KMS-11 (cell line): ENCODE measurements around the gene CCBE1.

ENCODE experiments used
- H2AFZ ChIP-seq: fragments of 200-600 bp; sonication (generic); 2 replicates; pipeline ENCODE4 v1.6.1; 2016; ENCODE audit warnings: antibody characterized with exemption, mixed run types, low read depth
- H3K27ac ChIP-seq: fragments of 200-600 bp; sonication (generic); 2 replicates; pipeline ENCODE4 v1.6.1; 2016; ENCODE audit warnings: mild to moderate bottlenecking, mixed run types
- H3K27me3 ChIP-seq: fragments of 200-600 bp; sonication (generic); 2 replicates; pipeline ENCODE4 v1.6.1; 2017; ENCODE audit warnings: mild to moderate bottlenecking, low read depth, mixed run types, moderate library complexity; ENCODE audit not compliant: insufficient read depth
- H3K36me3 ChIP-seq: fragments of 200-600 bp; sonication (generic); 2 replicates; pipeline ENCODE4 v1.6.1; 2017; ENCODE audit warnings: mild to moderate bottlenecking, mixed run types; ENCODE audit not compliant: insufficient read depth
- H3K4me1 ChIP-seq: fragments of 200-600 bp; sonication (generic); 2 replicates; pipeline ENCODE4 v1.6.1; 2016; ENCODE audit warnings: mild to moderate bottlenecking, low read depth, mixed run types; ENCODE audit not compliant: poor library complexity, severe bottlenecking
- H3K4me2 ChIP-seq: fragments of 200-600 bp; sonication (generic); 2 replicates; pipeline ENCODE4 v1.7.0; 2016; ENCODE audit warnings: mild to moderate bottlenecking, mixed run types
- H3K4me3 ChIP-seq: fragments of 200-600 bp; sonication (generic); IDR thresholded peaks from 2 replicates; pipeline ENCODE4 v1.6.1; 2017; ENCODE audit warnings: low read depth, low read length, mixed read lengths; ENCODE audit not compliant: insufficient read depth
- H3K79me2 ChIP-seq: fragments of 200-600 bp; sonication (generic); 2 replicates; pipeline ENCODE4 v1.6.1; 2016; ENCODE audit warnings: low read depth, mixed run types; ENCODE audit not compliant: insufficient read depth
- H3K9ac ChIP-seq: fragments of 200-600 bp; sonication (generic); 2 replicates; pipeline ENCODE4 v1.6.1; 2016; ENCODE audit warnings: mild to moderate bottlenecking, mixed run types
- H4K20me1 ChIP-seq: fragments of 200-600 bp; sonication (generic); 2 replicates; pipeline ENCODE4 v1.6.1; 2016; ENCODE audit warnings: mild to moderate bottlenecking, mixed run types; ENCODE audit not compliant: insufficient read depth
- CTCF ChIP-seq: fragments of 200-600 bp; sonication (generic); conservative IDR thresholded peaks from 2 replicates; pipeline ENCODE4 v1.6.1; 2017; ENCODE audit warnings: low read depth, mild to moderate bottlenecking, antibody characterized with exemption, low read length, moderate library complexity, mixed read lengths

The CCBE1 gene

GRCh38 chr18:59470561-59471121, 226.6 kb downstream of the CCBE1 start:
- TF ChIP-seq CTCF = no peak
- Histone ChIP-seq H3K9ac (no peak overlapping the region), H3K4me2 (no peak overlapping the region), H3K27me3 (no peaks in the 10 kb centered on the region), H3K36me3 (no peaks in the 10 kb centered on the region), H3K27ac (no peak overlapping the region), H4K20me1 (no peaks in the 10 kb centered on the region), H3K4me1 (no peaks in the 10 kb centered on the region), H3K4me3 (no peak overlapping the region), H2AFZ (no peak overlapping the region), H3K79me2 (no peaks in the 10 kb centered on the region)

- no peak for TF ChIP-seq CTCF
- H3K79me2 ChIP-seq = no peaks in the 10 kb centered on the region
- no peak overlapping the region for H3K4me2 ChIP-seq
- no peaks in the 10 kb centered on the region for H4K20me1 ChIP-seq
- H2AFZ ChIP-seq = no peak overlapping the region
- no peaks in the 10 kb centered on the region for H3K36me3 ChIP-seq
- H3K9ac ChIP-seq = no peak overlapping the region
- no peak overlapping the region for H3K27ac ChIP-seq
- no peaks in the 10 kb centered on the region for H3K4me1 ChIP-seq
- H3K27me3 ChIP-seq = no peaks in the 10 kb centered on the region
- no peak overlapping the region for H3K4me3 ChIP-seq
Measured at GRCh38 chr18:59469463-59470180, 227.6 kb downstream of the CCBE1 start.

GRCh38 chr18:59468821-59469220, 228.4 kb downstream of the CCBE1 start:
- Histone ChIP-seq H3K4me3 (no peak overlapping the region), H3K27ac (no peak overlapping the region), H3K36me3 (no peaks in the 10 kb centered on the region), H3K27me3 (no peaks in the 10 kb centered on the region), H4K20me1 (no peaks in the 10 kb centered on the region), H2AFZ (no peak overlapping the region), H3K4me1 (no peaks in the 10 kb centered on the region), H3K9ac (no peak overlapping the region), H3K4me2 (no peak overlapping the region), H3K79me2 (no peaks in the 10 kb centered on the region)
- TF ChIP-seq CTCF = no peak

GRCh38 chr18:59467497-59467896, 229.7 kb downstream of the CCBE1 start:
- Histone ChIP-seq H4K20me1 (no peaks in the 10 kb centered on the region), H2AFZ (no peak overlapping the region), H3K36me3 (no peaks in the 10 kb centered on the region), H3K79me2 (no peaks in the 10 kb centered on the region), H3K27me3 (no peaks in the 10 kb centered on the region), H3K4me2 (no peak overlapping the region), H3K4me1 (no peaks in the 10 kb centered on the region), H3K4me3 (no peak overlapping the region), H3K27ac (no peak overlapping the region), H3K9ac (no peak overlapping the region)
- no peak for TF ChIP-seq CTCF
